Mucosa of stomach (tissue), 1 donor: ENCODE measurements around the gene TESMIN.

Source experiments
- H3K27me3 ChIP-seq: one replicate; pipeline ENCODE4 v1.7.0; 2013; ENCODE audit warnings: mild to moderate bottlenecking, low read length; ENCODE audit not compliant: control insufficient read depth, insufficient read depth
- H3K36me3 ChIP-seq: one replicate; pipeline ENCODE4 v1.7.0; 2013; ENCODE audit warnings: low read length; ENCODE audit not compliant: control insufficient read depth, insufficient read depth
- H3K4me1 ChIP-seq: one replicate; pipeline ENCODE4 v1.7.0; 2013; ENCODE audit warnings: mild to moderate bottlenecking, low read length; ENCODE audit not compliant: control insufficient read depth, insufficient read depth
- H3K4me3 ChIP-seq: one replicate; pipeline ENCODE4 v1.7.0; 2013; ENCODE audit warnings: low read length
- H3K9ac ChIP-seq: one replicate; pipeline ENCODE4 v1.7.0; 2013; ENCODE audit warnings: mild to moderate bottlenecking, low read length, moderate library complexity
- H3K9me3 ChIP-seq: one replicate; pipeline ENCODE4 v1.7.0; 2013; ENCODE audit warnings: mild to moderate bottlenecking, low read length, moderate library complexity; ENCODE audit not compliant: control insufficient read depth
- donor health status: Pancreatic carcinoma.

TESMIN gene

GRCh38 chr11:68724293-68724692 is 27.0 kb downstream of the TESMIN start:
- Histone ChIP-seq H3K4me1 (no peaks in the 10 kb centered on the region), H3K27me3 (no peaks in the 10 kb centered on the region), H3K4me3 (no peak overlapping the region), H3K9me3 (no peaks in the 10 kb centered on the region), H3K9ac (no peak overlapping the region), H3K36me3 (no peaks in the 10 kb centered on the region)

GRCh38 chr11:68722143-68722542 is 29.2 kb downstream of the TESMIN start:
- Histone ChIP-seq H3K27me3 (no peaks in the 10 kb centered on the region), H3K4me3 (no peak overlapping the region), H3K36me3 (no peaks in the 10 kb centered on the region), H3K9me3 (no peaks in the 10 kb centered on the region), H3K9ac (no peak overlapping the region), H3K4me1 (no peaks in the 10 kb centered on the region)

GRCh38 chr11:68721075-68721474 is 30.2 kb downstream of the TESMIN start:
- Histone ChIP-seq H3K27me3 (no peaks in the 10 kb centered on the region), H3K4me1 (no peaks in the 10 kb centered on the region), H3K36me3 (no peaks in the 10 kb centered on the region), H3K9me3 (no peaks in the 10 kb centered on the region), H3K4me3 (no peak overlapping the region), H3K9ac (no peak overlapping the region)

- H3K9me3 ChIP-seq = no peaks in the 10 kb centered on the region
Measured at GRCh38 chr11:68715456-68716122, 35.7 kb downstream of the TESMIN start.

GRCh38 chr11:68714060-68714856 is 37.1 kb downstream of the TESMIN start:
- no peak overlapping the region for H3K4me3 ChIP-seq
- H3K36me3 ChIP-seq = no peaks in the 10 kb centered on the region
- H3K27me3 ChIP-seq = no peaks in the 10 kb centered on the region
- H3K4me1 ChIP-seq = no peaks in the 10 kb centered on the region
- H3K9ac ChIP-seq = no peak overlapping the region
- H3K9me3 ChIP-seq = no peaks in the 10 kb centered on the region

More at GRCh38 chr11:68715456-68716122, 35.7 kb downstream of the TESMIN start:
- H3K4me1 ChIP-seq = no peaks in the 10 kb centered on the region
- no peak overlapping the region for H3K9ac ChIP-seq
- no peaks in the 10 kb centered on the region for H3K27me3 ChIP-seq
- H3K36me3 ChIP-seq = no peaks in the 10 kb centered on the region
- H3K4me3 ChIP-seq = no peak overlapping the region

- no peak overlapping the region for H3K4me3 ChIP-seq
- H3K27me3 ChIP-seq = no peaks in the 10 kb centered on the region
- H3K9ac ChIP-seq = no peak overlapping the region
- H3K9me3 ChIP-seq = no peaks in the 10 kb centered on the region
- no peaks in the 10 kb centered on the region for H3K36me3 ChIP-seq
- no peaks in the 10 kb centered on the region for H3K4me1 ChIP-seq
Measured at GRCh38 chr11:68711114-68711513, 40.2 kb downstream of the TESMIN start.

GRCh38 chr11:68710409-68710808 is 40.9 kb downstream of the TESMIN start:
- Histone ChIP-seq H3K4me3 (no peak overlapping the region), H3K9me3 (no peaks in the 10 kb centered on the region), H3K27me3 (no peaks in the 10 kb centered on the region), H3K4me1 (no peaks in the 10 kb centered on the region), H3K36me3 (no peaks in the 10 kb centered on the region), H3K9ac (no peak overlapping the region)

- peaks cover 3% of the 10 kb centered on the region for H3K27me3 ChIP-seq
- H3K4me3 ChIP-seq = no peak overlapping the region
- no peaks in the 10 kb centered on the region for H3K36me3 ChIP-seq
- H3K9ac ChIP-seq = no peak overlapping the region
- no peaks in the 10 kb centered on the region for H3K9me3 ChIP-seq
- no peaks in the 10 kb centered on the region for H3K4me1 ChIP-seq
Measured at GRCh38 chr11:68709062-68709461, 42.3 kb downstream of the TESMIN start.

- no peak overlapping the region for H3K4me3 ChIP-seq
- no peaks in the 10 kb centered on the region for H3K36me3 ChIP-seq
- H3K9ac ChIP-seq = no peak overlapping the region
- H3K27me3 ChIP-seq = peaks cover 3% of the 10 kb centered on the region
- H3K4me1 ChIP-seq = no peaks in the 10 kb centered on the region
- H3K9me3 ChIP-seq = no peaks in the 10 kb centered on the region
Measured at GRCh38 chr11:68707527-68707926, 43.8 kb downstream of the TESMIN start.

- Histone ChIP-seq H3K9ac (no peak overlapping the region), H3K4me3 (no peak overlapping the region), H3K9me3 (no peaks in the 10 kb centered on the region), H3K4me1 (no peaks in the 10 kb centered on the region), H3K27me3 (peaks cover 3% of the 10 kb centered on the region), H3K36me3 (no peaks in the 10 kb centered on the region)
Measured at GRCh38 chr11:68704887-68705286, 46.4 kb downstream of the TESMIN start.

GRCh38 chr11:68698993-68699392 is 52.3 kb downstream of the TESMIN start:
- no peaks in the 10 kb centered on the region for H3K4me1 ChIP-seq
- H3K9me3 ChIP-seq = no peaks in the 10 kb centered on the region
- no peak overlapping the region for H3K4me3 ChIP-seq
- no peak overlapping the region for H3K9ac ChIP-seq
- no peaks in the 10 kb centered on the region for H3K36me3 ChIP-seq
- H3K27me3 ChIP-seq = no peaks in the 10 kb centered on the region

- H3K36me3 ChIP-seq = no peaks in the 10 kb centered on the region
- peaks cover 9% of the 10 kb centered on the region for H3K27me3 ChIP-seq
Measured at GRCh38 chr11:68695531-68695930, 55.8 kb downstream of the TESMIN start.

More at GRCh38 chr11:68695531-68695930, 55.8 kb downstream of the TESMIN start:
- no peaks in the 10 kb centered on the region for H3K9me3 ChIP-seq
- no peak overlapping the region for H3K4me3 ChIP-seq
- no peaks in the 10 kb centered on the region for H3K4me1 ChIP-seq
- H3K9ac ChIP-seq = no peak overlapping the region
